HG02870 (cell line): ENCODE data around the gene SLCO6A1.
A peak's percentile ranks its signal among the peaks of the same experiment; 100 is the strongest.

ENCODE experiments used
- ATAC-seq: cut with Tn5 transposase; IDR thresholded peaks from one replicate; pipeline ENCODE4 v1.9.1; 2021; ENCODE audit warnings: mild to moderate bottlenecking, moderate library complexity; ENCODE audit not compliant: unreplicated experiment

The SLCO6A1 gene

DNA sequence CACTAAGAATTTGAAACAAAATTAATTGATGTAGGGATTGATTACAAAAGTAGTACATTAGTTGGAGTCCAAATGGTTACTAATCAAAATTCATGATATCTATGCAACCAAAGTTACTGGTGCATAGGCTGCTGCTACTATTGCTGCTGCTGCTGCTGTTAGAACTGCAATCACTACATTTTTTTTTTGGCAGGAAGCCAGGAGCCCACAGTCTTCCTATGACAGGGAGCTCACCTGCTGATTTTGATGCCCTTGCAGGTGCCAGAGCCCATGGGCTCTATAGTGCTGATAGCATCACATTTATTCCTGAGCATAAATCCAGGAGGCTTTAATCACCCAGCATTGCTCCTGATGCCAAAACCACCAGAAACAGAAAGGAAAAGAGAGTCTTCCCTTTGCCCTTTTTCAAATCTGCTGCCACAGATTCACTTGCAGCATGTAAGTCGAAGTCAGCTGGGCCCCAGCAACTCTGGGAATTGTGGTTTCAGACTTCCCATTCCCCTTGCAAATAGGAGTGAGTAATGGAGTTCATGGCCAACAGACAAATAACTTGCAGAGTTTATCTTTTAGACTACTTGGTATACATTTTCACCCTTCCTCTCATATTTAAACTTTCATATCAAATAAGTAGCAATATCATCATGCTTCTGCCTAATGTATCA lies 17.6 kb downstream of the SLCO6A1 start:
- ATAC-seq = no peak

DNA sequence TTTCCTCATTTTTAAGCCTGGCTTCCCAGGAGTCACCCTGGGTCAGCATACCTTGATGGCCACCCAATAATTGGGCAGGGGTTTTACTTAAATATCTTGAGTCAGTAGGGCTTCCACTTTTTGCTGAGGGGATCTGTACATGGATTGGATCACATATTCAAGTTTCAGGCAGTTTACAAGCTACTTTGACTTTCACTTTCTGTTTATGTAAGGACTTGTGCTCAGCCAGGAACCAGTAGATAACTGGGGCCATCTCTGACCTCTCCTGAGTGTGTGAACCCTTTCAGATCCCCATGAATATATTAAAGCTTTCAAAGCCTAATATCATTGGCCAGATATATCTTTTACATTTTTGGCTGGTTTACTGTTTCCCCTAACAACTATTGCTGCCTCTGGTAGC lies 45.1 kb downstream of the SLCO6A1 start:
- ATAC-seq = peak; percentile 92

DNA sequence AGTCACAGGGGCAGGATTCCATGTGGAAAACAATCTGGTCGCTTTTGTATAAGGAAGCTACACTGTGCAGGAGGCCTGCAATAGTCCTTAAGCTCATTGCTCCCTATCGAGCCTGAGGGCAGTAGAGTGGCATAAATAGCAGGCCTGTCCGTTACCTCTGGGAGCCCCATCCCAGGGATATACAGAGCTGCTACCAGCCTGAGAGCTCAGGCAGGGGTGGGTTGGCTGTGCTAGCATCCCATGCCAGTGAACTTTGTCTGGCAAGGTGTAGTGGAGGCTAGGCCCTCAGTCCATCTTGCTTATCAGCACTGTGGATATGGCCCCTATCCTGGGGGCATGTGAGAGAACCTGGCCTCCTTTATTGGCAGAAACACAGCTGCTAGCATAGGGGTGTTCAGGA lies 47.7 kb downstream of the SLCO6A1 start:
- ATAC-seq = no peak

DNA sequence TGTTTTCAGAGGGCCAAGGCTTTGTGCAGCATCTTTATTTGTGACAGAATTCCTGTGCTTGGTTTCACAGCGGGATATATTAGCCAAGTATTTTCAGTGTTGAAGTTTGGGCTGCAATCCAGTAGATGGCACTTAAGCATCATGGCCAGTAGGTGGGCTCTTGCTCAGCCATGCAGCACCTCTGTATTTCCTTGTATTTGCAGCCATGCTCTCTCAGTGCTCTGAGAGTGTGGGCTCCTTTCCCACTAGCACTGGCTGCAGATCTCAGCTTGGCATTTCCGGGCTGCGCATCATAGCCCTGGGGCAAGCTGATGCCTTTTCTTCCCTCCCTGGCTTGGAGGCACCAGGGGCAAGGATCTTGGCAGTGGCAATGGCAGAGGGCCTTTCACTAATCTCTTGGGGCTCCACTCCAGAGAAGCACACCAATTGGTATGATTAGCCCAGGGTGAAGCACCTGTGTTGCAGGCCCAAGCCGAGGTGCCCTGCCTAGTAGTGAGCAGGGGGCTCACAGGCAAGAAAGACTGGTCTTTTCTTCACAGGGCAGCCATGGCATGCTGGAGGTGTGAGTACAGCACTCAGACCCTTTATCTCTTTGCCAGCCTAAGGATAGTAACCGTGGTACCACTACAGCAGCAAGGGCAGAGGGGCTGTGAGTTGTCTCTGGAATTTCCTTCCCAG lies 48.3 kb downstream of the SLCO6A1 start:
- ATAC-seq = no peak

DNA sequence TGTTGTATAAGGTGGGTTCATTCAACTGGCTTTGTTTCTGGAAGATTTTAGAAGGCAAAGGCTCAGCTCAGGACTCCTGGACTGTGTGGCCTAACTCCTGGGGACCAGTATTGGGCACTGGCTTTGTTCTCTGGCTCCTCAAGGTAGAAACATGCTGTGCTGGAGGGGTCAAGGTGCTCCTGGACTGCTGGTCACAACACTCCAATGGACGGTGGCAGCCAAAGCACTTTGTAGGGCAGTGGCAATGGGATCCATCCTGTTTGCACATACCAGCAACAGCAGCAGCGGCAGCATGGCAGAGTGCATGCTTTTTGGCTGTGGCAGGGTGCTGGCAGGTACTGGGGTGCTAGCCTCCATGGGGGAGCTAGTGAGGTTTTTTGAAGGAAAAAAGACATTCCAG lies 65.3 kb downstream of the SLCO6A1 start:
- no peak for ATAC-seq

DNA sequence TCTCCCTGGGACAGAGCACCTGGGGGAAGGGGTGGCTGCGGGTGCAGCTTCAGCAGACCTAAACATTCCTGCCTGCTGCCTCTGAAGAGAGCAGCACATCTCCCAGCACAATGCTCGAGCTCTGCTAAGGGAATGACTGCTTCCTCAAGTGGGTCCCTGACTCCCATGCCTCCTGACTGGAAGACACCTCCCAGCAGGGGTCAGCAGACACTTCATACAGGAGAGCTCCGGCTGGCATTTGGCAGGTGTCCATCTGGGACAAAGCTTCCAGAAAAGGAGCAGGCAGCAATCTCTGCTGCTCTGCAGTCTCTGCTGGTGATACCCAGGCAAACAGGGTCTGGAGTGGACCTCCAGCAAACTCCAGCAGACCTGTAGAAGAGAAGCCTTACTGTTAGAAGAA lies 77.2 kb downstream of the SLCO6A1 start:
- ATAC-seq = no peak

DNA sequence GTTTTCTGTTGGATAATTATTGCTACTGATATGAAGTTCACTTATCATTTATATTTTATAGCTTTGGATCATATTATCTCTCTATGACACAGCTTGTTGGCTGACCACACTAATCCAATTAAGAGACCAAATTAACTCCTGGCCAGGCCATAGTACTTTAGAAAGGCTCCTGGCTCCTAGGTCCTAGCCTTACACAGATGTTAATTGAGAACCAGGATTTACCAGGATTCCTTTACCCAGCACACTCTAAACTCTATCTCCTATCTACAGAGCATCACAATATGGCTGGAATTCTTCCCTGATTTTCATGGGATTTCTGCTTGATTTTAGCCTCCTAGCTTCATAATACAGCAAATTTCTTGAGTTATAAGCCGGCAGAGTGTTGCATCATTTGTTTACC lies 80.3 kb downstream of the SLCO6A1 start:
- ATAC-seq = no peak

DNA sequence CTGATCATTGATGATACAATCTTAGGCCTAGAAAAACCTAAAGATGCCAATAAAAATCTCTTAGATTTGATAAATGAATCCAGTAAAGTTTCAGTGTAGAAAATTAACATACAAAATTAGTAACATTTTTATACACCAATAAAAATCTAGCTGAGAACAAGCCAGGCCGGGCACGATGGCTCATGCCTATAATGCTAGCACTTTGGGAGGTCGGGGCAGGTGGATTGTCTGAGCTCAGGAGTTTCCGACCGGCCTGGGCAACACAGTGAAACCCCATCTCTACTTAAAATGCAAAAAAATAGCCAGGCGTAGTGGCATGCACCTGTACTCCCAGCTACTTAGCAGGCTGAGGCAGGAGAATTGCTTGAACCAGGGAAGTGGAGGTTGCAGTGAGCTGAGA lies 84.4 kb downstream of the SLCO6A1 start:
- ATAC-seq = no peak

DNA sequence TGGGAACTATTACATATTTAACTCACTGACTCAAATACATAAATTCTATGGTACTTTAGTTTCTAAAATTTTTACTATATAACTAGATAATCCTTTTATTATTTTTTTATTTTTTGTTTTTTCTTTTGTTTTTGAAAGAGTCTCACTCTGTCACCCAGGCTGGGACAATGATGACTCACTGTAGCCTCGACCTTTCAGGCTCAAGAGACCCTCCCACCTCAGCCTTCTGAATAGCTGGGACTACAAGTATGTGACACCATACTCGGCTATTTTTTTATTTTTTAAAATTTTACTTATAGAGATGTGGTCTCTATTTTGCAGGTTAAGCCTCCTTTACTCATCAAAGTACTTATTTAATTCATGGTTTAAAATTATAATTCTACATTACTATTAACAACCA lies 110.6 kb downstream of the SLCO6A1 start:
- ATAC-seq = no peak

DNA sequence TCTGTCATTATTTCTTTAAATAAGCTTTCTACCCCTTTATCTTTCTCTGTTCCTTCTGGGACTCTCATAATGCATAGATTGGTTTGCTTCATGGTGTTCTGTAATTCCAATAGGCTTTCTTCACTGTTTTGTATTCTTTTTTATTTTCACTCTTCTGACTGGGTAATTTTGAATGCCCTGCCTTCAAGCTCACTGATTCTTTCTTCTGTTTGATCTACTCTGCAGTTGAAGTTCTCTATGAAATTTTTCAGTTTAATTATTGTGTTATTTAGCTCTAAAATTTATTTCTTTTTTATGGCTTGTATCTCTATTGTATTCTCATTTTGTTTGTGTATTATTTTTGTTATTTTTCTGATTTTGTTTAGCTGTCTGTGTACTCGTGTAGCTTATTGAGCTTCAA lies 113.4 kb downstream of the SLCO6A1 start:
- no peak for ATAC-seq

DNA sequence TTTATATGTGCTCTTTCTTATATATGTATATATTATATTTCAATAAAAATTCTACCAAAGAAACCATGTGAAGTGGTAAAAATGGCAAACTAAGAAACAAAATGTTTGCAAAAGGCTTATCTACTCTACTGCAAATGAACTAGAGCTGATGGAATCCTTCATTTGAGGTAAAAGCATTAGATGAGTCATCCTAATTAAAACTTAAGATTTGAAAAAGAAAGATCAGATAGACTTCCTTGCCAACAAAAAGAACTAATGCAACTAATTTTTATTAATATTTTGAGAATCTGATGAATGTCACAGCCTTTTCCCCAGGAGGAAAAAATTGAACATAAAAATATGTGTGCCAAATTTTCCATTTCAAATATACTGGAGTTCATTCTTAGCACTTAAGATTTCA lies 118.6 kb downstream of the SLCO6A1 start:
- ATAC-seq = no peak

DNA sequence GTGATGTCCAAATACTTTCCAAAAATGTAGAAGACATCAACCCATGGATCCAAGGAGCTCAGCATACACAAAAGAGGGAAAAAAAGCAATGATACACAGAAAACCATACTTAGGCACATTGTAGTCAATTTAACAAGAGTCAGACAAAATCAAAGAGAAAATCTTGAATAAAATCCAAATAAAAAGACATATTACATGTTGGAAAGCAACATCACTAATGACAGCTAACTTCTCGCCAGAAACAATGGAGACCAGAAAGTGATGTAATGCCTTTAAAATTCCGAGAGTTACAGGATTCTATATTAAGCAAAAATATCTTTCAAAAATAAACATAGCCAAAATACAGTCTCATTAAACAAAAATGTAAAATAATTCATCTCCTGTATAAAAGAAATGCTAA lies 122.9 kb downstream of the SLCO6A1 start:
- no peak for ATAC-seq

DNA sequence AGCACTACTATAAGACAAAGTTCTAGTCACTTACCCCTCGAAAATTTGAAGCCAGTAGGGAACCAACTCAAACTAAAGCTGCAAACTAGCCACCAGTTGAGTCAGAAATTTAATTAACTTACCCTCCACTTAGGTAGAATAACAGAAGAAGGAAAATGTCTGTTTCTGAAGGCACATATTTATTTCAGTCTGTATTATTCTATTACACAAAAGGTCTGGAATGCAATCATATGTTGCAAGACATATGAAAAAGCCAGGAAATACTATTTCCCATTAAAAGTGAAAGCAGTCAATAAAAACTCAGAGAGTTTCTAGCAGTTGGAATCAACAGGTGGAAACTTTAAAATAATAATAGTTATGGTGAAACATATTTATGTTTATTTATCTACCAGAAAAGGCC lies 123.5 kb downstream of the SLCO6A1 start:
- ATAC-seq = no peak

DNA sequence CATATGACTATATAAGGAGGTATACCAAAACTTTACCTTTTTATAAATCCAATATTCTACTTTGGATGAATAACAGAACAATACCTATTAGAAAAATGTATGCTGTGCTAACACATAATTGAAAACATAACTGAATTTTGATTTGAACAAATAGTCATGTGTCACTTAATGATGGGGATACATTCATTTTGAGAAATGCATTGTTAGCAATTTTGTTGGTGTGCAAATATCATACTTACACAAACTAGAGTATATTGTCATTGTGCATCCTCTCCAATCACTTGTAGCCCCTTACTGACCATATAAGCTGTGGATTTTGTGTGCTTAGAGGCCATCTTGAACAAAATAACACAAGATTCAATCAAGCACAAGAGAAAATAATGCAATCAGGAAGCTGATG lies 130.4 kb downstream of the SLCO6A1 start:
- no peak for ATAC-seq

DNA sequence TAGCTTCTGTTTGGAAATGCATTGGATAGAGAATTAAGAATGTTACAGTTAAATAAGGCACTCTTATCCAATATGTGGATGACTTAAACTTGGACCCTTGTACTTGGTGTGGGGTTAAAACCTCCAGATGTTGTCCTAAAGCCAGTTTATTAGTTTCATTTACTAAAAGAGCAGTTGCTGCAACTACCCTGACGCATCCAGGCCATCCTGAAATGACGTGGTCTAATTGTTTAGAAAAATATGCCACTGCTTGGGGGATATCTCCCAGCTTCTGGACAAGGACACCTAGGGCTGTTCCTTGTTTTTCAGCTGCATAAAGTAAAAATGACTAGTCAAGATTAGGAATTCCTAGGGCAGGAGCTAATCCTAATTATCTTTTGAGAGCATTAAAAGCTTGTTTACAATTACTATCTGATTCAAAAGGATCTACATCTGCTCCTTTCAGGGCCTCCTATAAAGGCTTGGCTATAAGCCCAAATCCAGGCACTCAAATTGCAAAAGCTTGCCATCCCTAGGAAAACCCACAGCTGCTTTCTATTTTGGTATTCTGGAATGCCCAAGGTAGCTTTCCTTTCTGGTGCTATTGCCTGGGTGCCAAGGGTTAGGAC lies 157.0 kb downstream of the SLCO6A1 start:
- ATAC-seq = no peak

DNA sequence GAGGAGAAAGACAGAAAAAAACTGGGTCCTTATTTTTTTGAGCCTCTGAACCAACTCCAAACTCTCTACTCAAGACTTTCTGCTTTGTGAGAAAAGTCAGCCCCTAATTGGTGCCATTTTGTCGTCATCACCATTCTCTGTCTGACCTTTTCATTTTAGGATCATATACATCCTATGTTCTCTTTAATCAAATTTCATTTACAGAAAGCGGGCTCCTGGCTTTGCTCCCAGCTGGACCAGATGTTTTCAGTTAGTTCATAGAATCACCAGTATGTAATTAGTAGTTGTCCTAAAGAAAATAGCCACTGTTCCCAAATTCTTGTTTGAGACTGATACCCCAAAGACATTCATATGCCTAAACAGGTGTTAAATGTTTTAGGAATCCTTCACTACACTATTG lies 174.1 kb downstream of the SLCO6A1 start:
- ATAC-seq = no peak
